HepG2 (cell line): Measurements from ENCODE around the gene BCAS3. TPM values are rescaled to one million over a fixed set of nuclear protein-coding genes. Genes with fewer than 3 reads are reported as not detected.

Source experiments
- ARID2 ChIP-seq: sonication (generic); formaldehyde crosslinking; IDR thresholded peaks from 2 replicates; pipeline ENCODE4 v1.8.1; 2022; ENCODE audit warnings: mild to moderate bottlenecking, missing genetic modification reagents, borderline replicate concordance
- CENPBD1 ChIP-seq: sonication (generic); formaldehyde crosslinking; IDR thresholded peaks from 2 replicates; pipeline ENCODE4 v1.8.0; 2022; ENCODE audit warnings: missing genetic modification reagents, low read depth, mild to moderate bottlenecking, borderline replicate concordance
- HOMEZ ChIP-seq: IDR thresholded peaks from 2 replicates; pipeline ENCODE4 v1.6.1; 2016; ENCODE audit warnings: low read depth
- LRRFIP1 ChIP-seq: sonication (generic); formaldehyde crosslinking; conservative IDR thresholded peaks from 2 replicates; pipeline ENCODE4 v1.4.0; 2020; ENCODE audit warnings: missing genetic modification reagents
- MIXL1 ChIP-seq: IDR thresholded peaks from 2 replicates; pipeline ENCODE4 v1.6.1; 2016
- NFE2L2 ChIP-seq: fragments of 150-350 bp; IDR thresholded peaks from 2 replicates; pipeline ENCODE4 v1.6.1; 2014; ENCODE audit warnings: low read length
- NR1H2 ChIP-seq: sonication (generic); formaldehyde crosslinking; IDR thresholded peaks from 2 replicates; pipeline ENCODE4 v1.8.1; 2022; ENCODE audit warnings: low read depth, missing genetic modification reagents, borderline replicate concordance
- POLR2A ChIP-seq, 2 experiments: IDR thresholded peaks; 2 replicates each; pipeline ENCODE4 v1.6.1; 2011; ENCODE audit warnings: low read depth in 2 of 2, low read length in 2 of 2, mild to moderate bottlenecking in 1 of 2, moderate library complexity in 1 of 2; ENCODE audit not compliant: insufficient read depth in 1 of 2
- REXO4 ChIP-seq: sonication (generic); formaldehyde crosslinking; IDR thresholded peaks from 2 replicates; pipeline ENCODE4 v1.8.0; 2022; ENCODE audit warnings: missing genetic modification reagents, mild to moderate bottlenecking, borderline replicate concordance
- SALL2 ChIP-seq: sonication (generic); formaldehyde crosslinking; IDR thresholded peaks from 2 replicates; pipeline ENCODE4 v1.8.1; 2023; ENCODE audit warnings: mild to moderate bottlenecking, missing genetic modification reagents, inconsistent platforms
- SATB2 ChIP-seq: sonication (generic); formaldehyde crosslinking; IDR thresholded peaks from 2 replicates; pipeline ENCODE4 v1.5.0; 2020; ENCODE audit warnings: missing genetic modification reagents
- STAT5B ChIP-seq: sonication (generic); formaldehyde crosslinking; IDR thresholded peaks from 2 replicates; pipeline ENCODE4 v1.4.0; 2020; ENCODE audit warnings: missing genetic modification reagents
- TP53 ChIP-seq: sonication (generic); formaldehyde crosslinking; conservative IDR thresholded peaks from 2 replicates; pipeline ENCODE4 v1.4.0; 2020; ENCODE audit warnings: missing genetic modification reagents
- ZBTB2 ChIP-seq: sonication (generic); formaldehyde crosslinking; IDR thresholded peaks from 2 replicates; pipeline ENCODE4 v1.8.0; 2022; ENCODE audit warnings: low read depth, missing genetic modification reagents
- ZBTB46 ChIP-seq: sonication (generic); formaldehyde crosslinking; IDR thresholded peaks from 2 replicates; pipeline ENCODE4 v1.4.0; 2020; ENCODE audit warnings: mild to moderate bottlenecking, missing genetic modification reagents, borderline replicate concordance
- ZNF781 ChIP-seq: sonication (generic); formaldehyde crosslinking; IDR thresholded peaks from 2 replicates; pipeline ENCODE4 v1.5.1; 2020; ENCODE audit warnings: borderline replicate concordance, mild to moderate bottlenecking, missing genetic modification reagents; ENCODE audit errors: not compliant biosample characterization
- ZSCAN12 ChIP-seq: sonication (generic); formaldehyde crosslinking; IDR thresholded peaks from 2 replicates; pipeline ENCODE4 v1.9.0; 2021; ENCODE audit warnings: mild to moderate bottlenecking, missing genetic modification reagents
- polyA plus RNA-seq, 8 experiments: library from polyadenylated mRNA; depleted of rRNA in 3 of 8; stranded (reverse) in 7 of 8; unstranded in 1 of 8; fragments of >200 nt; fragmentation: Illumina TruSeq in 4 of 8; extraction: Trizol in 4 of 8; gene quantifications; 2 replicates each; pipeline versions ENCODE4 v1.2.1 to v1.2.3, GENCODE V29; 2011 to 2016; ENCODE audit warnings: low read depth in 4 of 8, missing spikeins in 1 of 8, mixed read lengths in 1 of 8; ENCODE audit not compliant: insufficient read depth in 1 of 8
- total RNA-seq, 5 experiments: library from RNA; depleted of rRNA; stranded (reverse); fragments of >200 nt; fragmentation: Illumina TruSeq; extraction: Trizol; gene quantifications; 2 replicates each; pipeline ENCODE4 v1.2.3, GENCODE V29; 2016; ENCODE audit warnings: low read depth in 1 of 5

BCAS3 gene
- total and polyA plus RNA-seq, 2 of the 13 experiments (the other 11 are each of a cell fraction or from before 2014, with no cell fraction given), result 10.7 to 11.2 TPM

GRCh38 chr17:61399131-61400065 is 721.7 kb downstream of the BCAS3 start, which contains the start of gene TBX2 (continued):
- TF ChIP-seq ZBTB2 (CRISPR knock-in tag) (0 out of 2 replicates have a peak, but pooled peaks have one; percentile 1), ZNF781 (CRISPR knock-in tag) (no peak), SALL2 (CRISPR knock-in tag) (0 out of 2 replicates have a peak, but pooled peaks have one; percentile 37), HOMEZ (CRISPR knock-in tag) (no peak), TP53 (CRISPR knock-in tag) (no peak), ZBTB46 (CRISPR knock-in tag) (no peak), REXO4 (CRISPR knock-in tag) (0 out of 2 replicates have a peak, but pooled peaks have one; percentile 17), NR1H2 (CRISPR knock-in tag) (no peak), ZSCAN12 (CRISPR knock-in tag) (peak; percentile 84; the same call in 1 of the 2 replicates), SATB2 (CRISPR knock-in tag) (peak; percentile 82; the same call in 1 of the 2 replicates), LRRFIP1 (CRISPR knock-in tag) (no peak), POLR2A (IDR thresholded peaks at IDR 0.05; ENCODE audit: insufficient read depth in 1 of 2, low read depth in 2 of 2, low read length in 2 of 2) (peak; percentile 26 to 70; a peak in 3 of 4 replicates), STAT5B (CRISPR knock-in tag) (no peak), NFE2L2 (no peak), ARID2 (no peak), CENPBD1 (CRISPR knock-in tag) (no peak), MIXL1 (CRISPR knock-in tag) (no peak)
